Activated T-cell treated with anti-CD3 and anti-CD28 coated beads, Interleukin-2, amount 50 U/mL, for 1 hour (primary cell): ENCODE measurements around the gene RPTOR.

Experiments
- DNase-seq: peaks from one replicate; pipeline ENCODE4 v3.0.0-alpha.2; 2020

Gene RPTOR

DNA sequence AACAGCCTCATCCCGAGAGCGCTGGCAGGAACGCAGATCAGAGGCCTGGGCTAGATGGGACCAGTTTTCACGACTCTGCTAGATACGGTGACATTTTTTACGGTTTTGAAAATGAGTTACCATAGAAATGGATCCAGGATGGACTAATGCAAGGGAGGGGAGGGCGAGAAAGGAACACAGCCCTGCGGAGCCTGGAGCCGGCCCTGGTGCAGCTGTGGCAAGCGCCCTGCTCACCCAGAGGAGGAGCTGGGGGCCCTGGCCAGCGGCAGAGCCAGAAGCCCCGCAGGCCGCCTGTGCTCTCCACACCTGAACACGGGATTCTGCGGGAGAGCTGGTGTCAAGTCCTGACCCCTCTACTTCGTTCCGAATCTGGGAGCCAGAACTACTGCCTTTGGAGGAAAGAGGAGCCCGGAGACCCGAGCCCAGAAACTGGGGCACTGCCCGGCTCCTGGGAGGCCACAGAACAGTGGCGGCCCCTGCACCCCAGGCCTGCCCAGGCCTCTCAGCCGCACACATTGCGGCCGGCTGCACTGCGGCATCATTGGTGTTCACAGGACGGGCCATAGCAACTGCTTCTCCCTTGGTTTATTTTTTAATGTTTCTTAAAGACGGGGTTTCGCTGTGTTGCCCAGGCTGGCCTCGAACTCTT lies 358.4 kb downstream of the RPTOR start:
- DNase-seq = no peak

DNA sequence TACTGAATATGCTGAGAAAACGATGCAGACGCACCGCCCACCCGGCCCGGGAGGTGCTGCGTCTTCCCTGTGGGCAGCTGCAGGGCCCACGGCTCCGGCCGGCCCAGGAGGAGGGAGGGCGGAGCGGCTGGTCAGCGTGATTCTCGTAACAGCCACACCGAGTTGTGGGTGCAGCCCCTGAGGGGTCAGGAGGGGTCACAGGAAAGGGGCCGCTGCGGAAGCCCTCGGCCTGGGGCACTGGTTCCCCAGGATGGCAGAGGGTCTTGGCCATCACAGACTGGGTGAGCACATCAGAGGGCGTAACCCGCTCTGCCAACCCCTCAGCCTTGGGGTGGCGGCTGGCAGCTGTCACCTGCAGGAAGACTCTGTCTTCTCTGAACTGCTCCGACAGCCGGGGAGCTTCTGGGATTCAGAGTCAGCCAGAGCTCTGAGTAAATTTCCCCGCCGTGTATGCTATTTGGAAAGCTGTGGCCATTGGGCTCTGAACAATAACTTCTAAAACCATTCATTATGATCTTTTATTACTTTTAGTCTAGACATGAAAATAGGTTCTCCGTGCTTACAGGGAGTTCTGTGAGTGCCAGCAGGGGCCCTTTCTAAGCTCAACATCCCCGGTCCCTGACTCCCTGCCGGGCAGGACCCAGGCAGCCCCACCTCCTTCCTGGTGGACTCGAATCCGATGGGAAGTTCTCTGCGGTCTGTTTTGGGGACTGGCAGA lies 359.6 kb downstream of the RPTOR start:
- DNase-seq = no peak

GRCh38 chr17:80905586-80906230 lies 361.1 kb downstream of the RPTOR start:
- DNase-seq = no peak

GRCh38 chr17:80906364-80907259 lies 362.0 kb downstream of the RPTOR start:
- no peak for DNase-seq

DNA sequence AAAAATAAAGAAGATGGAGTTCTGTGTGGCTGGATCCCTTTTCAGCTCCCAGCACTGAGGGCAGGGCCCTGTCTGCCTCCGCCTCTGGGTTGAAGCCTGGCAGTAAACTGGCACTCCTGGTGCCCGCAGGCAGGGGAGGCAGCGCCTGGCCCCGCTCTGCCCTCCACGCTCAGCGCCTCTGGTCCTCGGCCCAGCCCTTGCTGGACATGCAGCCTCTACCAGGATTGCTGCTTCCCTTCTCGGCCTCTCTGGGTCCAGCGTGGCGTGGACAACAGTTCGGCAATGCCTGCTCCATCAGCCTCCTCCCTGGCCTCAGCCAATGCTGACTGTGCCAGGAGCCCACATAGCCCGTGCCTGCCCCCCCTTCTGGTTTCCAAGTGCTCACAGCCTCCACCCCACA lies 362.6 kb downstream of the RPTOR start:
- no peak for DNase-seq

DNA sequence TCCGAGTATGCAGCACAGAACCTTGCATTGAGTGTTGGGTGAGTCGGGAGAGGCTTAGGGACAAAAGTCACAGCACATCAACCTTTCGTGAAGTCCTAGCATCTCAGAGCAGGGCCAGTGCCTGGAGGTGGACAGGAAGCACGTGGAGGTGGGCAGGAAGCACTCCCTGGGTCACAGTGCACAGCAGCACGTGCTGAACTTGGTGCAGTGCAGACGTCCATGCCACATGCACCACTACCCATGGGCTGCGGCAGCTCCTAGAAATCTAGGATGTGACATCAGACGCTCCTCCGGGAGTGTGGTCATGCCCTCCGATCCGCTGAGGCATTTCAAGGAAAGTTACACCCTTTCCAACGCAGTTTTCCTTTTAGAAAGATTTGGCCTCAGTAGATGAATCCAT lies 363.6 kb downstream of the RPTOR start:
- no peak for DNase-seq

- no peak for DNase-seq
Observed at GRCh38 chr17:80908776-80909175, 364.1 kb downstream of the RPTOR start.

- DNase-seq = no peak
Observed at GRCh38 chr17:80909635-80910034, 365.0 kb downstream of the RPTOR start.

DNA sequence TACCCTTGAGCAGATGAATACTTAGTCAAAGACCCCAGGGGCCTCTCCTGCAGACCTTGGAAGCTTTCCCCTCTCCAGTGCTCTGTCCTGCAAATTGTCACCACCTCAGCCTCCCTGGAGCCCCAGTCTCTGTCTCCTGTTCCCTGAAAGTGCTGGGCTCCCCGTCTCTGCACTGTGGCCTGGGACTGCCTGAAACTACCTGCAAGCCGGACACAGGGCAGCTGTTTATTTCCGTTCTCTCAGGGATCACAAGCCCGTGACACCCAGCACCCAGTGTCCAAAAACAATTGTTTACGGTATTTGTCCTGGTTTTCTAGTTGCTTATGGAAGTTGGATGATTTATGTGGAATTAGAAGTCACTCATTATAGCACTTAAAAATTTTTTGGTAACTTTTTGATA lies 365.4 kb downstream of the RPTOR start:
- DNase-seq = no peak

- no peak for DNase-seq
Observed at GRCh38 chr17:80912476-80912875, 367.8 kb downstream of the RPTOR start.

- DNase-seq = no peak
Observed at GRCh38 chr17:80913928-80914821, 369.5 kb downstream of the RPTOR start.

DNA sequence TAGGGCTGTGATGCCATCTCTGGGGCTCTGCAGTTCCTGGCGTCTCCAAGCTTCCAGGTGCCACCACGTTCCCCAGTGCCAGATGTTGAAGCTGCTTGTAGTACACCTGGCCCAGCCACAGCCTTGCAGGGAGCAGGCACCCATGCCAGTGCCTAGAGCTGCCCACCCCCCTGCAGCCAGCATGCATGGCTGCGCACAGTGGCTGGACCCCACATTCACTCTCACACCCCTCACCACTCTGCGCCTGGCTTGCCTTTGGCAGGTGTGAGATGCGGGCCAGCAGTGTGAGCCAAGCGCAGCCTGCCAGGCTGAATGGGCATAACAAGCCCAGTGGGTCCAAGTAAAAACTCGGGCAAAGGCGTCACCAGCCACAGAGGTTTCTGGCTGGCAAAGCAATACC lies 371.6 kb downstream of the RPTOR start:
- no peak for DNase-seq

DNA sequence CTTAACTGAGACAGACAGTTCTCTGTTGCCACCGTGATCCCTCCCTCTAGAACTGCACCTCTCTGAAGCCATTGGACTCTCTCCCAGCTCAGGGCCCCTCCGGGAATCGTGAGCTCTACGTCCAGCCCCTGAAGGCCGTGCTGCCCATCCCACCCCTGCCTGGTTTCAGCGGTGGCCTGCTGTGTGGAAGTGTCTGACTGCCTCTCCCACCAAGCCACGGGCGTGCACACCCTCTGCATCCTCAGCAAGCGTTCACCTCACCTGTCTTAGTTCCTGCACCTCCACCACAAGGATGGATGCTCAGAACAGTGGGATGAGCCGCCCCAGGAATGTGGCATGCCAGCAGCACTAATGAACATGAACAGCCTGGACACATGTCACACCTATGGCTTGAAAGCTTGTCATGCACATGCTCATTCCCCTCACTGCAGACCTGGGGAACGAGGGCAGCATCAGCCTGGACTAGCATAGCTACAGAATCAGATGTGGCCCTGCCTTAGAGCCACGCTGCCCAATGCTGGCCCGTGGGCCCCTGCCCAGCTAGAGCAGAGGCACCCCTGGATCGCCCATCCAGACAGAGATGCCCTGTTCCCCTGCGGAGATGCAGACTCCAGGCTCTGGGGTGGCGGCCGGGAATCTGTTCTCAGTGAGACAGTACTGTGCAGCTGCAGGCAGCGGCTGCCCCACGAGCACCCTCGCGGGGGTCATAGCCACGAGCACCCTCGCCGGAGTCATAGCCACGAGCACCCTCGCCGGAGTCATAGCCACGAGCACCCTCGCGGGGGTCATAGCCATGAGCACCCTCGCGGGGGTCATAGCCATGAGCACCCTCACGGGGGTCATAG lies 373.3 kb downstream of the RPTOR start:
- no peak for DNase-seq

DNA sequence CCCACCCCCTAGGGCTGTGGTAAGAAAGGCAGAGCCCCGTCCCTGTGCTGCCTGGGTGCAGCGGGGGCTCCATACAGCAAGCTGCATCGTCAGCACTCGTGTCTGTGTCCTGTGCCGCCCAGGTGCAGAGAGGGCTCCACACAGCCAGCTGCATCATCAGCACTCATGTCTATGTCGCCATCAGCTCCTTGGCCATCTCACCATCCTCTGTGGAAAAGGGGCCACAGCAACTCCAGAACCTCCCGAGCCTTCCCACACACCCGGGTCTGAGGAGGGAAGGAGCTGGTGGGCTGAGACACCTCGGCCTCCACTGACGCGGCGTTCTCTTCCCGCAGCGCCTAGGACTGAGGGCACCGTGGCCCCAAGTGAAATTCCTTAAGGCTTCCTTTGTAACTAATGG lies 374.1 kb downstream of the RPTOR start:
- DNase-seq = no peak

DNA sequence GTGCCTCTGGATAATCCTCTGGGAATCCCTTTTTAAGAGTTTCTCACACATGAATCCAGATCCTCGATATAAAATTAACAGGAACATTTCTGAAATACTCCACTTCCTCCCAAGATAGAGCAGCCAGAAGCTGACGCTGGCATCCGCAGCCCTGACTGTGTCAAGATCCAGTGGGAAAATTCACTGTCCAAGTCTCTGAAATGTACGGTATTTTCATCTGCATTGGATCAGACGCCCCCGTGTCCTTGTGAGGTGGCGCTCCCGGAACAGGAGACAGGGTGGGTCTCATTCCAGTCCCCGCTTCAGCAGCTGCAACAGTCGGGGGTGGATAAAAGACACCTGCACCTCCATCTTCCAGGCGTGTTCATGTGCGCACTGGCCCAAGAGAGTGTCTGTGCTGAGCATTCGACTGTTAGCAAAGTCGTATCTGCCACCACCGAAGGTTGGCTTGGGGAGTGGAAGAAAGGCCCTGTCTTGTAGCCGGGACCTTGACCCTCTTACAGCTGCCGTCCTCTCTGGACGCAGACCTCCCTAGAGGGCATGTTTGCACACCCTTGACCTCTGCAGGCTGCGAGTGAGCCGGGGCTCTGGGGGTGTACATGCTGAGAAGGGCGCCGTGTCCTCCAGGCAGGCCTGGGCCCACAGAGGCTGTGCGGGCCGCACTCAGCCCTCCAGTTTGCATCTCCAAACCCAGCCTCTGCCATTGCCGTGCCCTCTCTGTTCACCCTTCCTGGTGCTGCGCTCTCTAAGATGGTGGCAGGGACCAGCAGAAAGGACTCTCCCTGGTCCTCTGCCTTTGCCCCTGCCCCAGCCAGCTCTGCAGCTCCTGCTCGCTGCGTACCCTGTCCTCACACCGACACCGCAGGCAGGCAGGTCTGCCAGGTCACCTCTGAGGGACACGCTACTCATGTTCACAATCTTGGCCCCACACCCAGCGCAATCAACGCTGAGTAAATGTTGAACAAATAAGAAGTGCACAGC lies 375.0 kb downstream of the RPTOR start:
- DNase-seq = no peak

- no peak for DNase-seq
Observed at GRCh38 chr17:80920441-80920840, 375.8 kb downstream of the RPTOR start.

GRCh38 chr17:80921159-80921558 lies 376.5 kb downstream of the RPTOR start:
- DNase-seq = no peak

DNA sequence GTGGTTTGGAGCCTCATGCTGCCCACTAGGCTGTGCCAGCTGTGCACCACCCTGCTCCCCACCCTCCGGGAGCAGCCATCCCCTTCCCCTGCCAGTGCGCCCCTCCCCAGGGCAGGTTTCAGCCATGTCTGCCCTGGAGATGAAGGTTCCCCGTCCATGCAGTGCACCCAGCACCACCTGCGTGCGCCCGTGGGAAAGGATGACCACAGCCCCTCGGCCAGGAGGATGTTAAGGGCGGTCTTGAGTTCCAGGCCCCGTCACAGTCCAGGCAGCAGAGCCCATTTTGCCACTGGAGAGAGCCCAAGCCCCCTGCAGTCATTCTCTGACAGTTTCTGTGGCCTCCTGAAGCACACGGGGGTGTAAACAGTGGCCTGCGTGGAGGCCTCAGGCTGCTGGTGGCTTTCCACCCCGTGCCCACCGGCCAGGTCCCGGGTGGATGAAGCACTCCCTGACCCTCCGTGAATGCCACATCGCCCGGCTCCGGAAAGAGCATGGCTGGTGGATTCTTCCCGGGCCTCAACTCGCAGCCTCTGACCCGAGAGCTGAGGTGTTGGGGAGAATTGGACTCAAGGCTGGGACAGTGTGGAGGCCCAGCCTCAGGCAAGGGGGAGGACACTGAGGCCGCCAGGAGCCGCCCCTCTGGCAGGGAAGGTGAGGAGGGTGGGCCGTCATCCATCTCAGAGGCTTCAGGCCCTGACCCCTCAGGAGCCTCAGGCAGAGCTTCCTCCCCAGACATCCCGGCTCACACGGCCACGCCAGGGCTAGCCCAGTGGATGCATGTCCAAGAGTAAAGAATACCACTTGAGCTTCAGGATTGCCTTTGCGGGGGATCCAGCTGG lies 377.3 kb downstream of the RPTOR start:
- DNase-seq = no peak

GRCh38 chr17:80922580-80923160 lies 378.0 kb downstream of the RPTOR start:
- DNase-seq = no peak
